ENCODE results near the gene BICD1.
A peak's percentile ranks its signal among the peaks of the same experiment; 100 is the strongest.

BICD1 gene

GRCh38 chr12:32100888-32101287, 5.8 kb upstream of the BICD1 start:
- H3K4me3 ChIP-seq (ENCODE audit: low read depth, low read length) = no peak overlapping the region
- no peak for TF ChIP-seq CTCF (IDR thresholded peaks at IDR 0.05; ENCODE audit: low read depth, low read length)

- H3K4me3 ChIP-seq (ENCODE audit: low read depth, low read length) = no peak overlapping the region
- no peak for TF ChIP-seq CTCF (IDR thresholded peaks at IDR 0.05; ENCODE audit: low read depth, low read length)
Measured at GRCh38 chr12:32102234-32102633, 4.4 kb upstream of the BICD1 start.

DNA sequence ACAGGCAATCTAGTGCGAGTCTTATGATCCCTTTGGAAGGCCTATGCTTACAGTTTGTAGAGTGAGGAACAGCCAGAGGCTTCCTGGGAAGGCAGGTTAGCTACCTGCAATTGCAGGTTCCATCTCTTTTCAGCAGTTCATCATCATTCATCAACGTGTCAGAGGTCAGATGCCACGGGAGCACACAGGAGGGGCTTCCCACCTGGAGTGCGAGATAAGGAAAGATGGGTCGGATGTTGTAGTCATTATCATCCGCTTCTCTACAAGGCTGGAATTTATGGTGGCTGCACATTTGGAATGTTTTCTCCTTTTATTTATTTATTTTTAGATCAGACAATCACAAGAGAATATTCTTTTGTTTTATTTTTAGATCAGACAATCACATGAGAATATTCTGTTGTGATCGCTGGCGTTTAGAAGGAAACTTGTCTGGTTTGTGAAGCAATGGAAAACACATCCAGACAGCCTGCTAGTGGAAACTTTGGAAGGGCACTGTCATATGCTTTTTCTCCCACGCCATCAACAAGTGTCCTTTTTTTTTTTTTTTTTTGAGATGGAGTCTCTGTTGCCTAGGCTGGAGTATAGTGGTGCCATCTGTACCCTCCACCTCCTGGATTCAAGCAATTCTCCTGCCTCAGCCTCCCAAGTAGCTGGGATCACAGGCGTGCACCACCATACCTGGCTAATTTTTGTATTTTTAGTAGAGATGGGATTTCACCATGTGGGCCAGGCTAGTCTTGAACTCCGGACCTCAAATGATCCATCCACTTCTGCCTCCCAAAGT, 1.9 kb upstream of the BICD1 start:
- no peak for TF ChIP-seq CTCF (IDR thresholded peaks at IDR 0.05; ENCODE audit: low read depth, low read length)
- H3K4me3 ChIP-seq (ENCODE audit: low read depth, low read length) = no peak overlapping the region

- peak overlapping the region; percentile 73 for H3K4me3 ChIP-seq (ENCODE audit: low read depth, low read length)
- TF ChIP-seq CTCF (IDR thresholded peaks at IDR 0.05; ENCODE audit: low read depth, low read length) = no peak
Measured at GRCh38 chr12:32105986-32106516, 596 bp upstream of the BICD1 start.

DNA sequence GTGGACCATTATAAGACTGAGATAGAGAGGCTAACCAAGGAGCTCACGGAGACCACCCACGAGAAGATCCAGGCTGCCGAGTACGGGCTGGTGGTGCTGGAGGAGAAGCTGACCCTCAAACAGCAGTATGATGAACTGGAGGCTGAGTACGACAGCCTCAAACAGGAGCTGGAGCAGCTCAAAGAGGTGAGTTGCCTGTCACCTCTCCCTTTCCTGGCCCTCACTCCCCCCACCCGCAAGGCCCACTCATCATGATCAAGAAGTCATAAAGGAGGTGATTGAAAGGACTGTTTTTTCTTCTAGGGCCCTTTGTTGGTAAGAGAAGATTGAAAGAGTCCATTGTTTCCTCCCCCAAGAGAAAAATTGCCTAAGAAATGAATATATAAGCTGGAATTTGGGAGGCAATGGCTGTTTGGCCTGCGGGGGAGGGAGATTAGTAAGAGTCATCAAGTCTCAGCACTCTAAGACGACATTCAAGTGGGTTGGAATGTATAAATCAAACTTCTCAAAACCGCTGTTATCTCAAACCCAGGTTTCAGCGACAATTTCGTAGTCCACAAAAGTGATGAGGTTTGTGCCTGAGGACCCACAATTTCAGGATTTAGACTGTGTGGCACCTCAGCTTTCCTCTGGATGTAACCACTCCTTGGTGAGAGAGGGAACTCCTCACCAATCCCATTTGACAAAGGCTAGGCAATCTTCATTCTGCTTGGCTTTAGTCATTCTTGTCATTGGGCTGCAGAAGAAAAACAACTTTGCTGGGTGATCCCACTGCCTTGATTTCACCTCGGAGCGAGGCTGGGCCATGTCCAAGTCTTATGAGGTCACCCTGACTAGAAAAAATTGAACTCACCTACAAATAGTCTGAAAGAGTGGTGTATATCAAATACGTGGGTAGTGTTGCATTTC, 966 bp downstream of the BICD1 start:
- no peak for TF ChIP-seq CTCF (IDR thresholded peaks at IDR 0.05; ENCODE audit: low read depth, low read length)
- H3K4me3 ChIP-seq (ENCODE audit: low read depth, low read length) = peak overlapping the region; percentile 73

- peak overlapping the region; percentile 73 for H3K4me3 ChIP-seq (ENCODE audit: low read depth, low read length)
- TF ChIP-seq CTCF (IDR thresholded peaks at IDR 0.05; ENCODE audit: low read depth, low read length) = no peak
Measured at GRCh38 chr12:32108787-32109186, 2.1 kb downstream of the BICD1 start.
